IMR-90 (cell line): Measurements from ENCODE around the gene RIMOC1. TPM values are rescaled to one million over a fixed set of nuclear protein-coding genes. Genes with fewer than 3 reads are reported as not detected.

Source experiments
- ATAC-seq: fragments of 200-7000 bp; cut with Tn5 transposase; 2 replicates; pipeline ENCODE4 v1.9.1; 2020; ENCODE audit warnings: low read depth, mild to moderate bottlenecking, moderate library complexity
- BruUV-seq: library from RNA; stranded (reverse); fragments of 400-500 nt; replicated peaks from 2 replicates; lab custom pipeline; 2021; lab: Mats Ljungman, UMichigan
- CTCF ChIA-PET: fragments of 300-600 bp; formaldehyde crosslinking; extraction: SDS; loops from one replicate; lab custom pipeline; 2021; ENCODE audit warnings: antibody characterized with exemption; lab: Yijun Ruan, JAX
- POLR2A ChIA-PET: fragments of 300-600 bp; sonication (Branson Sonifier 250); formaldehyde crosslinking; loops from one replicate; lab custom pipeline; 2022; ENCODE audit warnings: antibody characterized with exemption; ENCODE audit not compliant: unreplicated experiment; lab: Charles Lee
- DNase-seq: peaks from one replicate; pipeline ENCODE4 v3.0.0; 2013
- H2AFZ ChIP-seq: replicated peaks from 2 replicates; pipeline ENCODE3; 2013; ENCODE audit warnings: low read length, mild to moderate bottlenecking; ENCODE audit not compliant: poor library complexity
- H2AK5ac ChIP-seq: 2 replicates; pipeline ENCODE4 v1.6.1; 2013; ENCODE audit warnings: low read depth, low read length, inconsistent platforms
- H2AK9ac ChIP-seq: replicated peaks from 2 replicates; pipeline ENCODE3; 2013; ENCODE audit warnings: mild to moderate bottlenecking, low read depth, low read length, moderate library complexity; ENCODE audit not compliant: poor library complexity
- H2BK120ac ChIP-seq: 2 replicates; pipeline ENCODE4 v1.6.1; 2013; ENCODE audit warnings: low read depth, low read length, inconsistent platforms
- H2BK15ac ChIP-seq: 3 replicates; pipeline ENCODE4 v1.6.1; 2013; ENCODE audit warnings: low read depth, low read length, inconsistent platforms
- H2BK20ac ChIP-seq: 2 replicates; pipeline ENCODE4 v1.6.1; 2013; ENCODE audit warnings: low read depth, mild to moderate bottlenecking, inconsistent platforms, low read length, moderate library complexity
- H2BK5ac ChIP-seq: 2 replicates; pipeline ENCODE4 v1.6.1; 2013; ENCODE audit warnings: mild to moderate bottlenecking, low read depth, low read length, inconsistent platforms; ENCODE audit not compliant: poor library complexity, severe bottlenecking
- H3K14ac ChIP-seq: replicated peaks from 2 replicates; pipeline ENCODE4 v1.6.1; 2013; ENCODE audit warnings: low read depth, low read length, inconsistent platforms
- H3K18ac ChIP-seq: 2 replicates; pipeline ENCODE4 v1.6.1; 2013; ENCODE audit warnings: low read depth, low read length, control low read depth
- H3K23ac ChIP-seq: 2 replicates; pipeline ENCODE4 v1.6.1; 2013; ENCODE audit warnings: low read depth, low read length, inconsistent platforms
- H3K27ac ChIP-seq: 2 replicates; pipeline ENCODE4 v1.5.1; 2013; ENCODE audit warnings: mild to moderate bottlenecking, control low read depth, low read length; ENCODE audit not compliant: insufficient read depth
- H3K27me3 ChIP-seq: 2 replicates; pipeline ENCODE4 v1.6.1; 2013; ENCODE audit warnings: low read length; ENCODE audit not compliant: control insufficient read depth, insufficient read depth
- H3K36me3 ChIP-seq: 2 replicates; pipeline ENCODE4 v1.6.1; 2013; ENCODE audit warnings: low read length, mixed read lengths; ENCODE audit not compliant: control insufficient read depth, insufficient read depth
- H3K4ac ChIP-seq: 2 replicates; pipeline ENCODE4 v1.6.1; 2013; ENCODE audit warnings: low read depth, low read length, inconsistent platforms
- H3K4me1 ChIP-seq: 2 replicates; pipeline ENCODE4 v1.6.1; 2013; ENCODE audit warnings: low read length, mixed read lengths; ENCODE audit not compliant: control insufficient read depth, insufficient read depth
- H3K4me2 ChIP-seq: 2 replicates; pipeline ENCODE4 v1.6.1; 2013; ENCODE audit warnings: low read depth, mild to moderate bottlenecking, control low read depth, low read length, moderate library complexity
- H3K4me3 ChIP-seq: 2 replicates; pipeline ENCODE4 v1.5.1; 2013; ENCODE audit warnings: low read depth, mild to moderate bottlenecking, control low read depth, low read length, moderate library complexity; ENCODE audit not compliant: insufficient read depth
- H3K56ac ChIP-seq: 2 replicates; pipeline ENCODE4 v1.6.1; 2013; ENCODE audit warnings: low read length, inconsistent platforms; ENCODE audit not compliant: insufficient read depth; ENCODE audit errors: extremely low read depth
- H3K79me1 ChIP-seq, 2 experiments: 2 replicates each; pipeline ENCODE4 v1.6.1; 2013; ENCODE audit warnings: low read length in 2 of 2, inconsistent platforms in 1 of 2, low read depth in 1 of 2
- H3K9ac ChIP-seq: 2 replicates; pipeline ENCODE4 v1.6.1; 2013; ENCODE audit warnings: low read depth, low read length, control low read depth
- H3K9me1 ChIP-seq: 2 replicates; pipeline ENCODE4 v1.6.1; 2013; ENCODE audit warnings: low read length, inconsistent platforms; ENCODE audit not compliant: insufficient read depth
- H3K9me3 ChIP-seq: 2 replicates; pipeline ENCODE4 v1.6.1; 2013; ENCODE audit warnings: low read length; ENCODE audit not compliant: control insufficient read depth, insufficient read depth
- H4K20me1 ChIP-seq: 2 replicates; pipeline ENCODE4 v1.6.1; 2013; ENCODE audit warnings: low read length, inconsistent platforms; ENCODE audit not compliant: insufficient read depth
- H4K5ac ChIP-seq: 2 replicates; pipeline ENCODE4 v1.6.1; 2013; ENCODE audit warnings: mild to moderate bottlenecking, low read depth, low read length, control low read depth
- H4K8ac ChIP-seq, 2 experiments: 2 replicates each; pipeline ENCODE4 v1.6.1; 2013; ENCODE audit warnings: low read depth in 2 of 2, low read length in 2 of 2, control low read depth in 1 of 2, inconsistent platforms in 1 of 2
- H4K91ac ChIP-seq: 2 replicates; pipeline ENCODE4 v1.6.1; 2013; ENCODE audit warnings: low read depth, low read length, inconsistent platforms; ENCODE audit not compliant: insufficient read depth
- BHLHE40 ChIP-seq: fragments of 150-350 bp; IDR thresholded peaks from 2 replicates; pipeline ENCODE4 v1.6.1; 2016; ENCODE audit warnings: mild to moderate bottlenecking, low read depth, low read length
- CEBPB ChIP-seq: IDR thresholded peaks from 2 replicates; pipeline ENCODE4 v1.6.1; 2012; ENCODE audit warnings: low read depth, low read length, improper control_type of control experiment
- CHD1 ChIP-seq: IDR thresholded peaks from 2 replicates; pipeline ENCODE4 v1.6.1; 2012; ENCODE audit warnings: low read depth, low read length, improper control_type of control experiment
- FOS ChIP-seq: fragments of 150-350 bp; IDR thresholded peaks from 2 replicates; pipeline ENCODE4 v1.6.1; 2016; ENCODE audit warnings: low read depth, low read length
- MAFK ChIP-seq: IDR thresholded peaks from 2 replicates; pipeline ENCODE4 v1.6.1; 2012; ENCODE audit warnings: low read depth, low read length, improper control_type of control experiment
- MAZ ChIP-seq: IDR thresholded peaks from 2 replicates; pipeline ENCODE4 v1.6.1; 2012; ENCODE audit warnings: low read depth, mild to moderate bottlenecking, low read length, improper control_type of control experiment, moderate library complexity, borderline replicate concordance
- MXI1 ChIP-seq: IDR thresholded peaks from 2 replicates; pipeline ENCODE4 v1.6.1; 2012; ENCODE audit warnings: low read depth, mild to moderate bottlenecking, low read length, moderate library complexity, borderline replicate concordance
- NFE2L2 ChIP-seq: fragments of 150-350 bp; IDR thresholded peaks from 2 replicates; pipeline ENCODE4 v1.6.1; 2016; ENCODE audit warnings: low read depth, mild to moderate bottlenecking, low read length
- RAD21 ChIP-seq: IDR thresholded peaks from 2 replicates; pipeline ENCODE4 v1.6.1; 2012; ENCODE audit warnings: low read length, improper control_type of control experiment
- RCOR1 ChIP-seq: IDR thresholded peaks from 2 replicates; pipeline ENCODE4 v1.6.1; 2012; ENCODE audit warnings: mild to moderate bottlenecking, low read length, improper control_type of control experiment; ENCODE audit not compliant: insufficient replicate concordance
- RFX5 ChIP-seq: IDR thresholded peaks from 2 replicates; pipeline ENCODE4 v1.8.0; 2012; ENCODE audit warnings: low read depth, mild to moderate bottlenecking, low read length, moderate library complexity
- SMC3 ChIP-seq: fragments of 150-350 bp; IDR thresholded peaks from 2 replicates; pipeline ENCODE4 v1.6.1; 2016; ENCODE audit warnings: low read depth, mild to moderate bottlenecking, antibody characterized with exemption, low read length, moderate library complexity
- WGBS, 2 experiments: methylation state at CpG; one replicate each; pipeline versions ENCODE4 v1.1.5 to v1.1.7; 2013; ENCODE audit warnings: missing lambda C conversion rate in 2 of 2; ENCODE audit not compliant: insufficient read length in 1 of 2; ENCODE audit errors: extremely low coverage in 2 of 2; 5-methylcytosine and 5-hydroxymethylcytosine counted together
- dilution Hi-C: fragments of 300-500 bp; cut with HindIII; formaldehyde crosslinking; loops from one replicate; pipeline ENCODE4 v1.14.3; 2018; ENCODE audit warnings: low sequenced_read_pairs; ENCODE audit not compliant: unreplicated experiment
- in situ Hi-C: fragments of 300-500 bp; cut with MboI; formaldehyde crosslinking; loops from 3 replicates; pipeline ENCODE4 v1.14.3; 2019; ENCODE audit warnings: low sequenced_read_pairs, inconsistent platforms, mixed read lengths
- intact Hi-C: fragments of 100-400 bp; cut with micrococcal nuclease; formaldehyde crosslinking; loops from 2 replicates; pipeline ENCODE4 v1.10.0; 2022
- polyA plus RNA-seq, 3 experiments: library from polyadenylated mRNA; depleted of rRNA; stranded (reverse); fragments of >200 nt; gene quantifications; 2 replicates each; pipeline ENCODE4 v1.2.3, GENCODE V29; 2012; ENCODE audit warnings: low replicate concordance in 1 of 3
- total RNA-seq: library from RNA; depleted of rRNA; stranded (reverse); fragments of >200 nt; gene quantifications from 2 replicates; pipeline ENCODE4 v1.2.3, GENCODE V29; 2012
- TF ChIP-seq, protein P1 (sequence below): fragments of 150-350 bp; IDR thresholded peaks from 2 replicates; pipeline ENCODE4 v1.6.1; 2017; ENCODE audit warnings: mild to moderate bottlenecking, antibody characterized with exemption, low read length, low read depth
- TF ChIP-seq, protein P2 (sequence below): conservative IDR thresholded peaks from 2 replicates; pipeline ENCODE4 v1.5.1; 2012; ENCODE audit warnings: mild to moderate bottlenecking, low read depth, low read length, improper control_type of control experiment
- TF ChIP-seq, protein P3 (sequence below): fragments of 150-350 bp; IDR thresholded peaks from 2 replicates; pipeline ENCODE4 v1.6.1; 2016; ENCODE audit warnings: low read depth, mild to moderate bottlenecking, low read length, moderate library complexity, borderline replicate concordance

Gene RIMOC1
- total and polyA plus RNA-seq, 2 of the 4 experiments (the other 2 are of a cell fraction), result 4.1 to 9.0 TPM

DNA sequence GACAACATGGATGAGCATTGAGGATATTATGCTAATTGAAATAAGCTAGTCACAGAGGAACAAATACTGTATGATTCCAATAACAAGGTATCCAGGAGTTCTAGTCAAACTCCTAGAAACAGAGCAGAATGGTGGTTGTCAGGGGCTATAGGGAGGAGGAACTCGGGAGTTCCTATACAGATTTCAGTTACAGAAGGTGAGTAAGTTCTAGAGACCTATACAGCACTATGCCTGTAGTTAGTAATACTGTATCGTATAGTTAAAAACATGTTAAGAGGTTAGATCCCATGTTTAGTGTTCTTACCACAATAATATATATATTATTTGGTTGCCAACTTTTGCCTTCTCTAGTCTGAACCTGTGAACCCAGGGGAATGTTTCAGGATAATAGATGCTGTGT, 26.0 kb upstream of the RIMOC1 start:
- intact Hi-C loops (no loop called here), dilution Hi-C loops (no loop called here), in situ Hi-C loops (no loop called here)
- ChIA-PET CTCF (interaction anchor here (0.6 kb wide), 1 partner anchor 26 kb away, joined by 3 read pairs; the partner anchor contains the start of gene RIMOC1), POLR2A (no interaction called here)
- H3K14ac ChIP-seq, result no peak overlapping the region
- H3K4me3 ChIP-seq, result no peak overlapping the region
- no peak for TF ChIP-seq CHD1
- no peak for TF ChIP-seq RCOR1
- no peak for TF ChIP-seq SMC3
- TF ChIP-seq BHLHE40, result no peak
- TF ChIP-seq, protein P1, sequence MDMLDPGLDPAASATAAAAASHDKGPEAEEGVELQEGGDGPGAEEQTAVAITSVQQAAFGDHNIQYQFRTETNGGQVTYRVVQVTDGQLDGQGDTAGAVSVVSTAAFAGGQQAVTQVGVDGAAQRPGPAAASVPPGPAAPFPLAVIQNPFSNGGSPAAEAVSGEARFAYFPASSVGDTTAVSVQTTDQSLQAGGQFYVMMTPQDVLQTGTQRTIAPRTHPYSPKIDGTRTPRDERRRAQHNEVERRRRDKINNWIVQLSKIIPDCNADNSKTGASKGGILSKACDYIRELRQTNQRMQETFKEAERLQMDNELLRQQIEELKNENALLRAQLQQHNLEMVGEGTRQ, result no peak
- no peak for TF ChIP-seq RAD21
- TF ChIP-seq, protein P2, sequence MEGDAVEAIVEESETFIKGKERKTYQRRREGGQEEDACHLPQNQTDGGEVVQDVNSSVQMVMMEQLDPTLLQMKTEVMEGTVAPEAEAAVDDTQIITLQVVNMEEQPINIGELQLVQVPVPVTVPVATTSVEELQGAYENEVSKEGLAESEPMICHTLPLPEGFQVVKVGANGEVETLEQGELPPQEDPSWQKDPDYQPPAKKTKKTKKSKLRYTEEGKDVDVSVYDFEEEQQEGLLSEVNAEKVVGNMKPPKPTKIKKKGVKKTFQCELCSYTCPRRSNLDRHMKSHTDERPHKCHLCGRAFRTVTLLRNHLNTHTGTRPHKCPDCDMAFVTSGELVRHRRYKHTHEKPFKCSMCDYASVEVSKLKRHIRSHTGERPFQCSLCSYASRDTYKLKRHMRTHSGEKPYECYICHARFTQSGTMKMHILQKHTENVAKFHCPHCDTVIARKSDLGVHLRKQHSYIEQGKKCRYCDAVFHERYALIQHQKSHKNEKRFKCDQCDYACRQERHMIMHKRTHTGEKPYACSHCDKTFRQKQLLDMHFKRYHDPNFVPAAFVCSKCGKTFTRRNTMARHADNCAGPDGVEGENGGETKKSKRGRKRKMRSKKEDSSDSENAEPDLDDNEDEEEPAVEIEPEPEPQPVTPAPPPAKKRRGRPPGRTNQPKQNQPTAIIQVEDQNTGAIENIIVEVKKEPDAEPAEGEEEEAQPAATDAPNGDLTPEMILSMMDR, result no peak
- no peak for TF ChIP-seq FOS
- TF ChIP-seq NFE2L2, result no peak
- TF ChIP-seq MAFK, result no peak
- no peak for TF ChIP-seq MAZ
- TF ChIP-seq MXI1, result no peak
- no peak for TF ChIP-seq RFX5
- TF ChIP-seq CEBPB, result no peak
- TF ChIP-seq, protein P3, sequence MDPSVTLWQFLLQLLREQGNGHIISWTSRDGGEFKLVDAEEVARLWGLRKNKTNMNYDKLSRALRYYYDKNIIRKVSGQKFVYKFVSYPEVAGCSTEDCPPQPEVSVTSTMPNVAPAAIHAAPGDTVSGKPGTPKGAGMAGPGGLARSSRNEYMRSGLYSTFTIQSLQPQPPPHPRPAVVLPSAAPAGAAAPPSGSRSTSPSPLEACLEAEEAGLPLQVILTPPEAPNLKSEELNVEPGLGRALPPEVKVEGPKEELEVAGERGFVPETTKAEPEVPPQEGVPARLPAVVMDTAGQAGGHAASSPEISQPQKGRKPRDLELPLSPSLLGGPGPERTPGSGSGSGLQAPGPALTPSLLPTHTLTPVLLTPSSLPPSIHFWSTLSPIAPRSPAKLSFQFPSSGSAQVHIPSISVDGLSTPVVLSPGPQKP, result no peak
- H3K9ac ChIP-seq, result no peak overlapping the region
- no peaks in the 10 kb centered on the region for H4K20me1 ChIP-seq
- no peak overlapping the region for H3K18ac ChIP-seq
- no peak overlapping the region for H4K5ac ChIP-seq
- H4K91ac ChIP-seq, result no peak overlapping the region
- no peak overlapping the region for H3K4ac ChIP-seq
- H4K8ac ChIP-seq, result no peak overlapping the region
- no CpG with 5 or more reads among the region's 2 CpGs for WGBS, 2 experiments
- no peaks in the 10 kb centered on the region for H3K36me3 ChIP-seq
- H3K4me2 ChIP-seq, result no peak overlapping the region
- H3K9me3 ChIP-seq, result no peaks in the 10 kb centered on the region
- H2AK9ac ChIP-seq, result no peak overlapping the region
- H3K27me3 ChIP-seq, result peaks cover 2% of the 10 kb centered on the region
- H2BK120ac ChIP-seq, result no peak overlapping the region
- no peak overlapping the region for H2AK5ac ChIP-seq
- H3K79me1 ChIP-seq, result no peaks in the 10 kb centered on the region
- H3K56ac ChIP-seq, result no peak overlapping the region
- H2AFZ ChIP-seq, result no peak overlapping the region
- H2BK5ac ChIP-seq, result no peak overlapping the region
- no peak overlapping the region for H2BK20ac ChIP-seq
- no peak overlapping the region for H3K23ac ChIP-seq
- H3K27ac ChIP-seq, result no peak overlapping the region
- no peak for DNase-seq
- no peak for ATAC-seq
- no TSS peak for BruUV-seq
- no peaks in the 10 kb centered on the region for H3K9me1 ChIP-seq
- no peaks in the 10 kb centered on the region for H3K4me1 ChIP-seq
- H2BK15ac ChIP-seq, result no peak overlapping the region
